SU-DHL-6 (cell line): ENCODE results near the gene NRXN2.

ENCODE experiments used
- EZH2phosphoT487 ChIP-seq: fragments of 200-600 bp; sonication (generic), shearing (Covaris generic); conservative IDR thresholded peaks from 2 replicates; pipeline ENCODE4 v1.6.1; 2018; ENCODE audit warnings: mild to moderate bottlenecking, antibody characterized with exemption, low read length, moderate library complexity, mixed read lengths
- TF ChIP-seq, protein P1 (sequence below): fragments of 200-600 bp; sonication (generic); IDR thresholded peaks from one replicate; pipeline ENCODE4 v1.5.1; 2017; ENCODE audit warnings: antibody characterized with exemption, mild to moderate bottlenecking, low read length, moderate library complexity; ENCODE audit not compliant: insufficient read depth, poor library complexity, severe bottlenecking

DNA sequence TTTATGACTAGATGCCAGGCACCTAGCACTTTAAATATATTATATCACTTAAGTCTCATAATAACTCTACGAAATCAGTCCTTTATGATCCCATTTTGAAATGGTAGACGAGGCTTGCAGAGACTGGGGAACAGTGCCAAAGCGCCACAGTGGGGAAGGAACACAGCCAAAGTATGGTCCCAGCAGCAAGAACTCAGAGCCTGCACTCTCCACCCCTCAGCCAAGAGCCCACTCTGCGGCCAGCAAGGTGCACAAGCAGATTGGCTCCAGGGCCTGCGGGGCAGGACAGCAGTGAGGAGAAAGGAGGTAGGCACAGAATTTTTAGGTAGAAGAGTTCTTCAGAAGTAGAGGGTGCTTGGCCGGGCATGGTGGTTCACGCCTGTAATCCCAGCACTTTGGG, 61.4 kb downstream of the NRXN2 start:
- TF ChIP-seq, protein P1, sequence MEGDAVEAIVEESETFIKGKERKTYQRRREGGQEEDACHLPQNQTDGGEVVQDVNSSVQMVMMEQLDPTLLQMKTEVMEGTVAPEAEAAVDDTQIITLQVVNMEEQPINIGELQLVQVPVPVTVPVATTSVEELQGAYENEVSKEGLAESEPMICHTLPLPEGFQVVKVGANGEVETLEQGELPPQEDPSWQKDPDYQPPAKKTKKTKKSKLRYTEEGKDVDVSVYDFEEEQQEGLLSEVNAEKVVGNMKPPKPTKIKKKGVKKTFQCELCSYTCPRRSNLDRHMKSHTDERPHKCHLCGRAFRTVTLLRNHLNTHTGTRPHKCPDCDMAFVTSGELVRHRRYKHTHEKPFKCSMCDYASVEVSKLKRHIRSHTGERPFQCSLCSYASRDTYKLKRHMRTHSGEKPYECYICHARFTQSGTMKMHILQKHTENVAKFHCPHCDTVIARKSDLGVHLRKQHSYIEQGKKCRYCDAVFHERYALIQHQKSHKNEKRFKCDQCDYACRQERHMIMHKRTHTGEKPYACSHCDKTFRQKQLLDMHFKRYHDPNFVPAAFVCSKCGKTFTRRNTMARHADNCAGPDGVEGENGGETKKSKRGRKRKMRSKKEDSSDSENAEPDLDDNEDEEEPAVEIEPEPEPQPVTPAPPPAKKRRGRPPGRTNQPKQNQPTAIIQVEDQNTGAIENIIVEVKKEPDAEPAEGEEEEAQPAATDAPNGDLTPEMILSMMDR: no peak
- TF ChIP-seq EZH2phosphoT487: no peak
